A549 (cell line): ENCODE data around the gene DAZAP1. TPM values are rescaled to one million over a fixed set of nuclear protein-coding genes. Genes with fewer than 3 reads are reported as not detected.

Source experiments
- ATAC-seq, 2 experiments: fragments of 200-7000 bp in 1 of 2; fragments of >200 bp in 1 of 2; cut with Nextera tagmentation in 1 of 2; cut with Tn5 transposase in 1 of 2; 3 replicates each; pipeline versions ENCODE4 v1.8.0 to v1.9.1; 2018 to 2020; ENCODE audit warnings: mild to moderate bottlenecking in 1 of 2, moderate library complexity in 1 of 2
- CTCF ChIA-PET: fragments of 300-600 bp; sonication (Branson Sonifier 250); formaldehyde crosslinking; extraction: SDS; loops from one replicate; lab custom pipeline; 2021; ENCODE audit warnings: antibody characterized with exemption, inconsistent platforms; lab: Yijun Ruan, JAX
- POLR2A ChIA-PET: fragments of 350-600 bp; formaldehyde crosslinking; extraction: SDS; loops from one replicate; lab custom pipeline; 2021; ENCODE audit warnings: antibody characterized with exemption, inconsistent platforms; lab: Yijun Ruan, JAX
- DNase-seq, 2 experiments: peaks; one replicate each; pipeline versions ENCODE4 v3.0.0 to v3.0.0-alpha.2; 2011 to 2016; ENCODE audit warnings: low read depth in 1 of 2, low spot score in 1 of 2
- FAIRE-seq: peaks from 2 replicates; lab custom pipeline; 2011; peaks lifted over from hg19 to GRCh38; lab: Jason Lieb, UNC
- H3K27ac ChIP-seq, 2 experiments: fragments of >200 bp; sonication (Bioruptor Twin); formaldehyde crosslinking; 3 replicates each; pipeline ENCODE4 v1.5.1; 2016 to 2017
- H3K4me1 ChIP-seq: fragments of >200 bp; sonication (Bioruptor Twin); formaldehyde crosslinking; 3 replicates; pipeline ENCODE4 v1.6.1; 2016
- H3K4me2 ChIP-seq: fragments of >200 bp; sonication (Bioruptor Twin); formaldehyde crosslinking; 3 replicates; pipeline ENCODE4 v1.6.1; 2016
- H3K4me3 ChIP-seq: fragments of >200 bp; sonication (Bioruptor Twin); formaldehyde crosslinking; 3 replicates; pipeline ENCODE4 v1.5.1; 2016
- H3K9me3 ChIP-seq: fragments of >200 bp; sonication (Bioruptor Twin); formaldehyde crosslinking; 3 replicates; pipeline ENCODE4 v1.6.1; 2016
- BCL3 ChIP-seq: fragments of >200 bp; sonication (Bioruptor Twin); formaldehyde crosslinking; IDR thresholded peaks from 3 replicates; pipeline ENCODE4 v1.6.1; 2016
- CHD4 ChIP-seq: fragments of 200-600 bp; sonication (generic); IDR thresholded peaks from 2 replicates; pipeline ENCODE4 v1.6.1; 2016; ENCODE audit warnings: antibody characterized with exemption, mild to moderate bottlenecking, borderline replicate concordance
- EHF ChIP-seq: fragments of 250-450 bp; sonication (Bioruptor Pico); IDR thresholded peaks from 2 replicates; pipeline ENCODE4 v1.5.0; 2020; ENCODE audit warnings: mild to moderate bottlenecking
- ESRRA ChIP-seq: fragments of 150-350 bp; IDR thresholded peaks from 2 replicates; pipeline ENCODE4 v1.6.1; 2014; ENCODE audit warnings: mild to moderate bottlenecking, low read length, borderline replicate concordance
- FOXS1 ChIP-seq: fragments of 250-450 bp; sonication (Bioruptor Pico); IDR thresholded peaks from 2 replicates; pipeline ENCODE4 v1.5.0; 2020; ENCODE audit warnings: mild to moderate bottlenecking, moderate library complexity
- GATA3 ChIP-seq: IDR thresholded peaks from 2 replicates; pipeline ENCODE4 v1.6.1; 2012; ENCODE audit warnings: borderline replicate concordance
- HDAC2 ChIP-seq: fragments of 200-600 bp; sonication (generic); IDR thresholded peaks from 2 replicates; pipeline ENCODE4 v1.6.1; 2016
- HOXB13 ChIP-seq: fragments of 250-450 bp; sonication (Bioruptor Pico); IDR thresholded peaks from 2 replicates; pipeline ENCODE4 v1.5.0; 2020; ENCODE audit warnings: low read depth, mild to moderate bottlenecking, moderate library complexity
- HOXB5 ChIP-seq: fragments of 250-450 bp; sonication (Bioruptor Pico); IDR thresholded peaks from 2 replicates; pipeline ENCODE4 v1.5.0; 2020; ENCODE audit warnings: mild to moderate bottlenecking, moderate library complexity
- JUN ChIP-seq, 2 experiments: fragments of >200 bp; sonication (Bioruptor Twin); formaldehyde crosslinking; IDR thresholded peaks; 2 replicates in 1 of 2; 3 replicates in 1 of 2; pipeline ENCODE4 v1.6.1; 2016 to 2017
- KDM1A ChIP-seq: fragments of 200-600 bp; sonication (generic); IDR thresholded peaks from 2 replicates; pipeline ENCODE4 v1.6.1; 2016; ENCODE audit warnings: low read depth, mild to moderate bottlenecking
- MAFK ChIP-seq: fragments of 450-650 bp; IDR thresholded peaks from 2 replicates; pipeline ENCODE4 v1.6.1; 2014; ENCODE audit not compliant: partially characterized antibody
- MYC ChIP-seq: IDR thresholded peaks from 2 replicates; pipeline ENCODE4 v1.6.1; 2012; ENCODE audit warnings: mild to moderate bottlenecking, inconsistent platforms, low read length, improper control_type of control experiment, borderline replicate concordance
- POLR2A ChIP-seq: IDR thresholded peaks from 2 replicates; pipeline ENCODE4 v1.6.1; 2012; ENCODE audit warnings: mild to moderate bottlenecking, low read length
- POLR2AphosphoS2 ChIP-seq: conservative IDR thresholded peaks from 2 replicates; pipeline ENCODE4 v1.6.1; 2012; ENCODE audit warnings: low read length, improper control_type of control experiment, inconsistent platforms
- RCOR1 ChIP-seq: fragments of 150-350 bp; IDR thresholded peaks from 2 replicates; pipeline ENCODE4 v1.6.1; 2014; ENCODE audit warnings: antibody characterized with exemption, low read length, low read depth
- RFX5 ChIP-seq: fragments of 450-650 bp; IDR thresholded peaks from 2 replicates; pipeline ENCODE4 v1.7.1; 2014; ENCODE audit warnings: antibody characterized with exemption, mild to moderate bottlenecking, moderate library complexity
- RNF2 ChIP-seq: fragments of 200-600 bp; sonication (generic); IDR thresholded peaks from 2 replicates; pipeline ENCODE4 v1.6.1; 2016; ENCODE audit warnings: low read depth, mild to moderate bottlenecking, antibody characterized with exemption, moderate library complexity, borderline replicate concordance
- SMC3 ChIP-seq: fragments of >200 bp; sonication (Bioruptor Twin); formaldehyde crosslinking; IDR thresholded peaks from 3 replicates; pipeline ENCODE4 v1.6.1; 2018; ENCODE audit warnings: inconsistent platforms
- TP53 ChIP-seq: fragments of 250-450 bp; sonication (Bioruptor Pico); IDR thresholded peaks from 2 replicates; pipeline ENCODE4 v1.5.0; 2021; ENCODE audit warnings: mild to moderate bottlenecking, moderate library complexity
- USF2 ChIP-seq: fragments of 450-650 bp; IDR thresholded peaks from 2 replicates; pipeline ENCODE4 v1.6.1; 2014; ENCODE audit warnings: antibody characterized with exemption
- ZFP36 ChIP-seq: fragments of 450-650 bp; IDR thresholded peaks from 2 replicates; pipeline ENCODE4 v1.6.1; 2014; ENCODE audit warnings: borderline replicate concordance; ENCODE audit not compliant: partially characterized antibody
- ZNF302 ChIP-seq: fragments of 250-450 bp; sonication (Bioruptor Pico); IDR thresholded peaks from 2 replicates; pipeline ENCODE4 v1.9.0; 2021; ENCODE audit warnings: inconsistent platforms, mild to moderate bottlenecking, moderate library complexity
- ZSCAN20 ChIP-seq: fragments of 250-450 bp; sonication (Bioruptor Pico); IDR thresholded peaks from 2 replicates; pipeline ENCODE4 v1.8.0; 2022; ENCODE audit warnings: mild to moderate bottlenecking, moderate library complexity
- WGBS: methylation state at CpG from one replicate; pipeline ENCODE4 v1.1.6; 2017; ENCODE audit errors: missing lambda C conversion rate; 5-methylcytosine and 5-hydroxymethylcytosine counted together
- polyA plus RNA-seq, 4 experiments: library from polyadenylated mRNA; depleted of rRNA in 3 of 4; stranded (reverse); fragments of >200 nt; fragmentation: RNase III in 1 of 4; extraction: RNeasy Plus Mini Kit Qiagen cat#74134 plus additional on column Dnase treatment in 1 of 4; gene quantifications; 2 replicates in 3 of 4; 3 replicates in 1 of 4; pipeline ENCODE4 v1.2.3, GENCODE V29; 2011 to 2017
- TF ChIP-seq, protein P1 (sequence below): IDR thresholded peaks from 2 replicates; pipeline ENCODE4 v1.6.1; 2012
- TF ChIP-seq, protein P2 (sequence below): fragments of >200 bp; sonication (Bioruptor Twin); formaldehyde crosslinking; IDR thresholded peaks from 2 replicates; pipeline ENCODE4 v1.6.1; 2016
- TF ChIP-seq, protein P3 (sequence below): IDR thresholded peaks from 2 replicates; pipeline ENCODE4 v1.6.1; 2012; ENCODE audit warnings: low read depth, borderline replicate concordance
- TF ChIP-seq, protein P4 (sequence below): IDR thresholded peaks from 2 replicates; pipeline ENCODE4 v1.6.1; 2012
- TF ChIP-seq, protein P5 (sequence below): fragments of 250-450 bp; sonication (Bioruptor Pico); IDR thresholded peaks from 2 replicates; pipeline ENCODE4 v1.5.0; 2021; ENCODE audit warnings: mild to moderate bottlenecking, moderate library complexity, borderline replicate concordance

The DAZAP1 gene
- polyA plus RNA-seq, 2 of the 4 experiments (the other 2 are of a cell fraction) = 58.9 to 86.3 TPM

DNA sequence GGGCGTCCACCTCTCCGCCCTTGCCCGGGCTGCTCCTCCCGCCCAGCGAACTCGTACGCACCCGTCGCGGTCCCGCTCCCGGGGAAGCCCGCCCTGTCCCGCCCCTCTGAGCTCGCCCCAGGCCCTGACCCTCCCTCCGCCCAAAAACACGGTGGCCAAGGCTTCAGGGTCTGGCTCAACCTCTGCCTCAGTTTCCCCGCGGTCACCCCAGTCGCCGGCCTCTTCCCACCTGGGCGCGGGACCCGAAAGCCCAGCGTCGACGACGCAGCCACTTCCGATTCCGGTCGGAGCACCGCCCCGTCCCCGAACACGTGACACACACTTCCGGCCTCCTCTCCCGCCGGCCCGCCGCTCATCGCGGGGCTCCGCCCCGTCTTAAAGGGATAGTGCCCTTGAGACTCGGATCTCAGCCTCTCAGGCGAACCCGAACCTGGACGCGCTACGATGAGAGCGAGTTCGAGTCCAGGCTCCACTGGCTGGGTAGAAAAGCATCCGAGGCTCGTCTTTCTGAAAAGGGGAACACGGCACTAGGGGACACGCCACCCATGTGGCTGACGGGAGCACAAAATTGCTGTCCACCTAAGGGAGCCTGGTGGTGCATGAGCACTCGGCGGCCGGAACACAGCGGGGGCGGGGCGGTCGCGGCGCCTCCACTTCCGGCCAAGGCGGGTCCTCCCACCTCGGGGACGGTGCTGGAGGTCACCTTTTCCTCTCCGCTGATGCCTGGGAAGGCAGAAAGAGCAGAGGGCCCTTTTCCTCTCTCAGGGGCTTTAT, 71.7 kb downstream of the DAZAP1 start, which contains the start of gene C19orf25:
C19orf25 (minus strand) TSS at position 282 of the 774 bp plus-strand sequence. CDS start 312 bp downstream, outside the sequence.
- CTCF ChIA-PET = no interaction called here
- H3K4me3 ChIP-seq = peak within 1 kb of the TSS; percentile 95
- peak within 1 kb of the TSS; percentile 90 for H3K4me2 ChIP-seq
- peak within 1 kb of the TSS; percentile 88 to 95 for H3K27ac ChIP-seq
- TF ChIP-seq POLR2A (peak; percentile 50), FOXS1 (no peak), HOXB13 (no peak), ZFP36 (no peak), RNF2 (no peak), RCOR1 (no peak), SMC3 (no peak), GATA3 (no peak), KDM1A (peak; percentile 68), CHD4 (peak; percentile 38; the same call in 1 of the 2 replicates), HDAC2 (0 out of 2 replicates have a peak, but pooled peaks have one; percentile 29), RFX5 (no peak), USF2 (peak; percentile 92), MAFK (no peak), ZSCAN20 (0 out of 2 replicates have a peak, but pooled peaks have one; percentile 22), ESRRA (no peak), BCL3 (peak; percentile 51; the same call in 1 of the 3 replicates), MYC (no peak), ZNF302 (CRISPR knock-in tag) (no peak), JUN (IDR thresholded peaks at IDR 0.05) (peak; percentile 34 to 66; a peak in 2 of 5 replicates), HOXB5 (CRISPR knock-in tag) (peak; percentile 43; the same call in 1 of the 2 replicates), POLR2AphosphoS2 (no peak), TP53 (CRISPR knock-in tag) (no peak), EHF (no peak)
- TF ChIP-seq, protein P1, sequence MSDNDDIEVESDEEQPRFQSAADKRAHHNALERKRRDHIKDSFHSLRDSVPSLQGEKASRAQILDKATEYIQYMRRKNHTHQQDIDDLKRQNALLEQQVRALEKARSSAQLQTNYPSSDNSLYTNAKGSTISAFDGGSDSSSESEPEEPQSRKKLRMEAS = peak; percentile 86
- TF ChIP-seq, protein P2, sequence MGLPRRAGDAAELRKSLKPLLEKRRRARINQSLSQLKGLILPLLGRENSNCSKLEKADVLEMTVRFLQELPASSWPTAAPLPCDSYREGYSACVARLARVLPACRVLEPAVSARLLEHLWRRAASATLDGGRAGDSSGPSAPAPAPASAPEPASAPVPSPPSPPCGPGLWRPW = no peak
- TF ChIP-seq, protein P3, sequence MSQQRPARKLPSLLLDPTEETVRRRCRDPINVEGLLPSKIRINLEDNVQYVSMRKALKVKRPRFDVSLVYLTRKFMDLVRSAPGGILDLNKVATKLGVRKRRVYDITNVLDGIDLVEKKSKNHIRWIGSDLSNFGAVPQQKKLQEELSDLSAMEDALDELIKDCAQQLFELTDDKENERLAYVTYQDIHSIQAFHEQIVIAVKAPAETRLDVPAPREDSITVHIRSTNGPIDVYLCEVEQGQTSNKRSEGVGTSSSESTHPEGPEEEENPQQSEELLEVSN = peak; percentile 92
- TF ChIP-seq, protein P4, sequence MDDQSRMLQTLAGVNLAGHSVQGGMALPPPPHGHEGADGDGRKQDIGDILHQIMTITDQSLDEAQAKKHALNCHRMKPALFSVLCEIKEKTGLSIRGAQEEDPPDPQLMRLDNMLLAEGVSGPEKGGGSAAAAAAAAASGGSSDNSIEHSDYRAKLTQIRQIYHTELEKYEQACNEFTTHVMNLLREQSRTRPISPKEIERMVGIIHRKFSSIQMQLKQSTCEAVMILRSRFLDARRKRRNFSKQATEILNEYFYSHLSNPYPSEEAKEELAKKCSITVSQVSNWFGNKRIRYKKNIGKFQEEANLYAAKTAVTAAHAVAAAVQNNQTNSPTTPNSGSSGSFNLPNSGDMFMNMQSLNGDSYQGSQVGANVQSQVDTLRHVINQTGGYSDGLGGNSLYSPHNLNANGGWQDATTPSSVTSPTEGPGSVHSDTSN = peak; percentile 66
- TF ChIP-seq, protein P5, sequence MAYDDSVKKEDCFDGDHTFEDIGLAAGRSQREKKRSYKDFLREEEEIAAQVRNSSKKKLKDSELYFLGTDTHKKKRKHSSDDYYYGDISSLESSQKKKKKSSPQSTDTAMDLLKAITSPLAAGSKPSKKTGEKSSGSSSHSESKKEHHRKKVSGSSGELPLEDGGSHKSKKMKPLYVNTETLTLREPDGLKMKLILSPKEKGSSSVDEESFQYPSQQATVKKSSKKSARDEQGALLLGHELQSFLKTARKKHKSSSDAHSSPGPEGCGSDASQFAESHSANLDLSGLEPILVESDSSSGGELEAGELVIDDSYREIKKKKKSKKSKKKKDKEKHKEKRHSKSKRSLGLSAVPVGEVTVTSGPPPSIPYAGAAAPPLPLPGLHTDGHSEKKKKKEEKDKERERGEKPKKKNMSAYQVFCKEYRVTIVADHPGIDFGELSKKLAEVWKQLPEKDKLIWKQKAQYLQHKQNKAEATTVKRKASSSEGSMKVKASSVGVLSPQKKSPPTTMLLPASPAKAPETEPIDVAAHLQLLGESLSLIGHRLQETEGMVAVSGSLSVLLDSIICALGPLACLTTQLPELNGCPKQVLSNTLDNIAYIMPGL (CRISPR knock-in tag) = no peak
- ATAC-seq (peak; percentile 89 to 95), FAIRE-seq (peak; percentile 51), DNase-seq (peak; percentile 84 to 93)
- H3K4me1 ChIP-seq = peaks cover 11% of the 10 kb centered on the region; the same call in 2 of the 3 replicates
- no peaks in the 10 kb centered on the region for H3K9me3 ChIP-seq
- POLR2A ChIA-PET = no interaction called here
- WGBS = 2% methylated on average over 31 of the region's 71 CpGs
